Femur (tissue), 1 donor: ENCODE data around the gene UFSP2.
A peak's percentile ranks its signal among the peaks of the same experiment; 100 is the strongest.

Source experiments
- DNase-seq: peaks from one replicate; pipeline ENCODE4 v3.0.0-alpha.2; 2017

The UFSP2 gene

GRCh38 chr4:185425647-185426352 lies at the start of gene UFSP2:
TSS of gene UFSP2 (minus strand) at chr4:185425964. CDS start at chr4:185425868, 96 bp downstream.
- DNase-seq = peak; percentile 94

DNA sequence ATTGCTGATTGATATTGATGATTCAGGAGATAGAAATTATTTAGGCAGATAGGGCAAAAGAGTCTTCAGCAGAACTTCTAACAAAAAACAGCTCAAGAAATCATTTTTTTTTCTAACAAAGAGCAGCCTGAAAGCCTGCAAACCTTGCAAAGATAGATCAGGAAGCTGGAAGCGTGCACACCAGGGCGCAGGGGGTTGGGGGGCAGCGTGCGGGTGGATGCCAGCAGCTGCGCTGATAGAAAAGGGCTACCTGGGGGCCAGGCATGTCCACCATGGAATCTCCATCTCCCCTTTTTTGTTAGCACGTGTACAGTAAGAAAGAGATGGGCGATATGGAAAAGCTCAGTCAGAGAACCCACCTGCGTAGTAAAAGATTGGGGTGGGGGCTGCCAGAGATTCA lies 47.5 kb upstream of the UFSP2 start:
- no peak for DNase-seq

DNA sequence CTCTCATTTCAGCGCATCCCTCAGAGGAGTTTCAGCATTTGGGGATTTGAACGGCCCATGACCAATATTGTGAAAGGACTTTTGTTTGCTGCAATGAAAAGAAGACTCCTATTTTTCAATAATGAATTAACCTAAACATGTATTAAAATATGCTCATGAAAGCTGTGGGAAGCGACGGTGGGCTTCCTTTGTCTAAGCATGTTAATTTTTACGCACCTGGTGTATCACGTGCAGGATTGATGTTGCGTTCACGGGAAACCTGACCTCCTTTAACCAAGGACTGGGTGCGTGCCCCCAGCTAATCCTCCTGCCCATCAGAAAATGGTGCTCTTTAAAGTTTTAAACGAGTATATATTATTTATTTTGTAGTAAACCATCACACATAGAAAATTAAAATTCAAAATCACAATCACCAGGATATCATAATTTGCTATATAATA lies 46.4 kb upstream of the UFSP2 start:
- no peak for DNase-seq

- DNase-seq = peak; percentile 97
Measured at GRCh38 chr4:185471235-185472102, 45.7 kb upstream of the UFSP2 start, which contains the start of gene CCDC110. TSS of gene CCDC110 (minus strand) at chr4:185471733. CDS start at chr4:185471683, 50 bp downstream.

DNA sequence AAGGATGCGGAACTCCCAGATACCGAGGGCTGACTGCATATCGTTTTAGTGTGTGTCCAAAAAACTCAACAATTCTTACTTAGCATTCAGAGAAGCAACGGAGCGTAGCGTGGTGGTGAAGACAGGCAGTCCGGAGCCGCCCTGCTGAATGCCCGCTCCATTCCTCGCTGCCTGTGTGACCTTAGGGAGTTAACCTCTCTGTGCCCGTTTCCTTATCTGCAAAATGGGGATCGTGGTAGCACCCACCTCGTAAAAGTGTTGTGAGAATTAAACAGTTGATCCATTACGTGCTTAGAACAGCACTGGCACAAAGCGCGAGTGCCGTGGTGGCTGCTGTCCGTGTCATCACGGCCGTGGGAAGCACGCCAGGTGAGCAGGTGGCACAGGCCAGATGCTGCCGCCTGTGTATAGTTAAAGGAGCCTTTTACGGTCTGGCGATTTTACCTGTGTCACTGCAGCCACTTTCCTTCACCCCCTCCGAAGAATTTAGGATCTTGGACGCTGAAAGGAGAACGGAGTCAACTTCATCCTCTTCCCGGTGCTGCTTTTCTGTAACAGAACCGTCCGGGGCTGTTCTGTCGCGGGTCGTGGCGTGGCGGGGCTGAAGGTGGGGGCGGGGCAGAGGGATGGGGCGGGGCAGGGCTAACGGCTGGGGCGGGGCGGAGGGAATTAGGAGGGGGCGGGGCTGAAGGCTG lies 44.9 kb upstream of the UFSP2 start:
- peak; percentile 69 for DNase-seq

DNA sequence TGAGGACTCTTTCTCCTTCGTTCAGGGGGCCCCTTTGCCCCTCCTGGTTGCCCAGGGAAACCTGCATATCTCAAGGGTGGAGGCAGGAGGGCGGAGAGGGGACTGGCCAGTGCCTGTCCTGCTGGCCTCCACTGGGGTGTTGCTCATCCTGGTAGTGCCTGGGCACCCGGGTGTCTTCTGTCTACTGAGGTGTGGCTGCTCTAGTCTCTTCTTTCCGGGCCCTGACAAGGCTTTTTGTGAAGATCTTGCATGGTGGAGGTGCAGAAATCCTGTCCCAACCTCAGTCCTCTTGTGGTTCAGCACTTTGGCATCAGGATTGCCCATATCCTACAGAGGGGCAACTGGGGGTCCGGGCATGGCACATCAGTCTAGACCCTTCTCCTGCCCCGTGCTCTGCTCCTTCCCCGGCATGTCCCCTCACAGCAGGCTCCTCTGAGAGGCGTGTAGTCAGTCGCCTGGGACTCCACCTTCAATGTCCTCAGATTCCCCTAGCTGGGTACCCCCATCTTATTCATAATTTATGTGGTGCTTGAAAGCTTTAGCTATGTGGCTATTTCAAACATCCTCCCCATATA lies 43.9 kb upstream of the UFSP2 start:
- DNase-seq = no peak

DNA sequence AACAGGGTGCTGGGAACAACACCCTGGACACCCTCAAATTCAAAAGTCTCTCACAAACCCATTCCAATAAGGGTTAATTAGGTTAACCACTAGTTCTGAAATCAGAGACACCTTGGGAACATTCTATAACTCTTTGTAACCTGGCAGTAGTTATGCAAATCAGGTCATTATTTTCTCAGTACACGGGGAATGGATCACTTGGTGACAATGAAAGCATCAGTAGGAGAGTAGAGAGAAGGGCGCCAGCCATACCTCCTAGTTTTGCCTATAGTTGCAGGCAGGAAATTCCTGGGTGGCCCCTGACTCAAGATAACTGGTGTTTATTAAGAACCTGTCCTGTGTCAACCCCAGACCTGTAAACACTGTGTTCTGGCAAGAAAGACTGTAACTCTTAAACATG lies 43.2 kb upstream of the UFSP2 start:
- no peak for DNase-seq

- no peak for DNase-seq
Measured at GRCh38 chr4:185467991-185468390, 42.2 kb upstream of the UFSP2 start.

GRCh38 chr4:185467101-185467500 lies 41.3 kb upstream of the UFSP2 start:
- no peak for DNase-seq

DNA sequence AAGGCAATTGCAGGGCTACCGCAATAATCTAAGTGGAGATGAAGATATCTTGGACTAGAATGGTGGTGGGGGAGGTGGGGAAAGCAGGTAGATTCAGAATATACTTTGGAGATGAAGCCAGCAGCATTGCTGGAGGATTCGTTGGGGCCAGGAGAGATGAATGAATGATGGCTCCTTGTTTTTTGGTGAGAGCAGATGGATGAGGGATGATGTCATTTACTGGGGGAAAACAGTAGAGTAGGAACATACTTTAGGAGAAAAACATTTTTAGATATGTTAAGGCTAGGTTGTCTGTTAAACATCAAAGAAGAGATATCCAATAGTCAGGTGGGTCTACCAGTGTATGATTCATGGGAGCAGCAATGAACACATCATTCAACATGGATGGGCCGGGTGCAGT lies 39.9 kb upstream of the UFSP2 start:
- DNase-seq = no peak

GRCh38 chr4:185464887-185465286 lies 39.1 kb upstream of the UFSP2 start:
- DNase-seq = no peak

DNA sequence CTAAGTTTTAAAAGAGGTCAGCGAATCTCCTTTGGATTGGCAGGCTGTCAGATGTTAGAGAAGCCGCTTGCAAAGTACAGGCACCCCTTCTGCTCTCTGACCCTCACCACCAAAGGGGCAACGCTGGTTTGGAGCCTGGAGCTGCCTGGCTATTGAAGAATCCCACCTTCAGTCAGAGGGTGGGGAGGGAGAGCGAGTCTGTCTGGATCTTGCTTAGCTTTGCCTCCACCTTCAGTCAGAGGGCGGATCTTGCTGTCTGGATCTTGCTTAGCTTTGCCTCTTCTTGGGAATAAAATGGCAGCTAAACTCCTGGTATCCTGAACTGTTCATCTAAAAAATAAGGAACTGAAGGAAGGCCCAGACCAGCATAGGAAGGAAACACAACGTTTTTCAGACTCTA lies 38.4 kb upstream of the UFSP2 start:
- no peak for DNase-seq

DNA sequence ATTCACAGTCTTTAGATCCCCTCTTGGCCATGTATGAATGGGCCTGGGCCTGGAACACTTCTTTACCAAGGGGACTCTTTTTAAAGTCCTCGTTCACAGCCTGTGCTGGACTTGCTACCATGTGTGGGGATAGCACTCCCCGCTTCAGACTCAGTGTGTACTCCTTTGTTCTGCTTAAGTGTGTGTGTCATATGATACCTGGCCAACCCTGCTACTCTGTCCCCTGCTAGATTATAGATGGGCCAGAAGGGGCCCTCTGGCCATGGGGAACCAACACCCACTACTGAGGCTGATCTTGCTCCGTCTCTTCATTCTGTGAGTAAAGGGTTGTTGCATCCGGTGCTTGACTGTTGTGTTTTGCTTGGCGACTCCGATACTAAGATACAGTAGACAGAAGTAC lies 37.8 kb upstream of the UFSP2 start:
- no peak for DNase-seq

DNA sequence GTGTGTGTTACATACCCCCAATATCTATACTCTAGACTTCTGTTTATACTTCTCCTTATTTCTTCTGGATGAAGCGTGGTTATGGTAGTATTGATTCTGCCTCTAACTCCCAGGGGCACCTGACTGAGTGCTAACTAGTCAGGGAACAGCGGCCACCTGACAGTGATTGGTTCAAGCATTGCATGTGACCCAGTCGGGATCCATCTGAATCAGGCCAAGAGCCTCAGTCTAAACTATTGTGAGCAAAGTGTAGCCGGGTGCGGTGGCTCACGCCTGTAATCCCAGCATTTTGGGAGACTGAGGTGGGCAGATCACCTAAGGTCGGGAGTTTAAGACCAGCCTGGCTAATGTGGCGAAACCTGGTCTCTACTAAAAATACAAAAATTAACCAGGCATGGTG lies 35.8 kb upstream of the UFSP2 start:
- no peak for DNase-seq

DNA sequence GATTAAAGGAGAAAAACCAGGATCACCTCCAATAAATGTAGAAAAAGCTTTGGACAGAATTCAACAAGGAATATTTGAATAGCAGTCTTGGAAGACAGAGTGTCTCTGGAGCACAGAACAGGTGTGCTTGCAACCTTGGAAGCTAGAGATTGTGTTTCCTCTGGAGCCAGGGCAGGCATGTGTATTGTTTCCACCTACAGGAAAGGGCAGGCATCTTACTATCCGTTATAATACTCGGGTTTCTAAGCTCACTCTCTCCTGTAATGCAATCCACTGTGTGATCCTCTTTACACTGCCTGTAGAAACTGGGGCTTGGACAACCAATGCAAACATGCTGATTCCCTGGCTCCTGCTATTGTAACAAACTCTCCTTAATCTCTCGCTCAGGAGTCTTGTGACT lies 31.4 kb upstream of the UFSP2 start:
- no peak for DNase-seq

- no peak for DNase-seq
Measured at GRCh38 chr4:185456131-185456530, 30.4 kb upstream of the UFSP2 start.

DNA sequence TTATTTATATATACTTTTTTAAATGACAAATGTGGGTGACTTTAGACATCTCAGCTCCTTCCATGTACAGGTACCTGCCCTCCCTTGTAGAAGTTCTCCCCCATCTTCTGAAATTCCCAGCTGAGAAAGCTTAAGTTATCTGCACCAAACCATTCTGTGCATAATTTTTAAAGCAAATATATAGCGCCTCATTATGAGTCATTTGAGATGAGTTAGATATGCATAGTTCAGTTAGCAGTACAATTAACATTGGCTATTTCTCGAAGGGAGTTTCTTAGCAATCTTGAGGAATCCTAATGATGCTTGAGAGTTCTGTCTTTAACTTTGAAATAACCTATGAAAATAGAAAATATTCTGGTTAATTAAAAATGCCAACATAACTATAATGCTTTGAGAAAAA lies 19.4 kb upstream of the UFSP2 start:
- DNase-seq = no peak

DNA sequence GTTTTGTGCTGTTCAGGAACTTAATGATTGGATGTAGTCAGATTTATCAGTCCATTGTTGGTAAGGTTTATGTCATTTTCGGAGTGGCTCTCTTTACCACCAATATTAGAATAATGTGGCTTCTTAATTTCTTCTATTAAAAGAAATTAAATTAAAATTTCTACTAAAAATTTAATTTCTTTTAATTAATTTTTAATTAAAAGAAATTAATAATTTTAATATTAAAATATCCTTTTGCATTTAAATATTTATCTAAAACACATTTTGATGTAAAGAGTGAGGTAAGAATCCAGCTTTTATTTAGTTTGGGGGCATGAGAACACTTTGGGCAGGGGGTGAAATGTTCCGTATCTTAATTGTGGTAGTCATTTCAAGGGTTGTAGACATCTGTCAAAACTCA lies 15.7 kb upstream of the UFSP2 start:
- DNase-seq = no peak

DNA sequence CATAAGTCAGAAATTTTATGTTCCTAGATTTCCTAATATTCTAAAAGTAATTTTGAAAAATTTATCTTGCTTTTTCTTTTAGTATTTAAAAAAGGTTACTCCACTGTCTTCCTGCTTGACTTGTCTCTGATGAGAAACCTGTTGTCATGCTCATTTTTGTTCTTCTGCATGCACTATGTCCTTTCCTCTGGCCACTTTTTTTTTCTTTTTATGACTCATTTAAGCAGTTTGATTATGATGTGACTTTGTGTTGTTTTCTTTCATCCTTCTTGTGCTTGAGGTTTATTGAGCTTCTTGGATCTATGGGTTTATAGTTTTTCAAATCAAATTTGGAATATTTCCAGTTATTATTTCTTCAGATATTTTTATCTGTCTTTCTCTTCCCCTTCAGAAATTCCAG lies 12.0 kb upstream of the UFSP2 start:
- DNase-seq = no peak

DNA sequence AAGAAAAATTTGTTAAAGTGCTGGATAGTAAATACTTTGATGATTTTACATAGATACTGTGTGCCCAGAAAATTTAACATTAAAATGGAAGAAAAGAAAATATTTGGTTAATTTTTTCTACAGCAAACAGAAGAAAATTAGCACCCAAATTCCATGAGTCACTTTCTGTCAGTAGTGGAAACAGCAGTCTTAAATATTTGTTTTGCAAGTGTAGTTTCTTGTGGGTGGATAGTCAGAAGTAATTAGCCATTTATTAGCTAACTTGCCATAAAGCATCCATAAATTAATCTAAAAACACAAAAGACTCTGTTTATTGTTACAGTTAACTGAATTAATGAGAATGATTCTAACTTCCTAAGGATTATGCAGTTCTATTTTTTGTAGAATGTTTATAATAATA lies 9.7 kb upstream of the UFSP2 start:
- no peak for DNase-seq

GRCh38 chr4:185429660-185430059 lies 3.9 kb upstream of the UFSP2 start:
- no peak for DNase-seq

- no peak for DNase-seq
Measured at GRCh38 chr4:185426960-185427688, 1.4 kb upstream of the UFSP2 start.
